ENCODE data around the gene ATP5ME.

- no peak for TF ChIP-seq CTCF (IDR thresholded peaks at IDR 0.05; ENCODE audit: low read depth, low read length, poor library complexity, severe bottlenecking)
- no peak for TF ChIP-seq EZH2phosphoT487 (IDR thresholded peaks at IDR 0.05; ENCODE audit: borderline replicate concordance, low read length)
These were observed 26.6 kb downstream of the ATP5ME start for GRCh38 chr4:647481-647880.

All from DOHH2 (cell line).